Parathyroid adenoma (tissue), 2 donors: ENCODE measurements around the gene RNPEPL1.
A peak's percentile ranks its signal among the peaks of the same experiment; 100 is the strongest.
"Not testable (repeated sequence)": the region's sequence is repeated elsewhere in the genome, so short reads cannot be mapped to it uniquely, and the experiment has no call there.

Source experiments
- H2AFZ ChIP-seq: fragments of 300-600 bp; sonication (generic); one replicate; pipeline ENCODE4 v1.7.0; 2017; ENCODE audit warnings: antibody characterized with exemption, mild to moderate bottlenecking
- H3K27ac ChIP-seq: fragments of 300-600 bp; sonication (generic); one replicate; pipeline ENCODE4 v1.7.0; 2017
- H3K27me3 ChIP-seq: fragments of 300-600 bp; sonication (generic); one replicate; pipeline ENCODE4 v1.7.0; 2017; ENCODE audit warnings: low read length; ENCODE audit not compliant: control insufficient read depth, insufficient read depth
- H3K36me3 ChIP-seq: fragments of 300-600 bp; sonication (generic); one replicate; pipeline ENCODE4 v1.7.0; 2017; ENCODE audit warnings: low read length; ENCODE audit not compliant: control insufficient read depth, insufficient read depth
- H3K4me1 ChIP-seq: fragments of 300-600 bp; sonication (generic); one replicate; pipeline ENCODE4 v1.7.0; 2017; ENCODE audit warnings: control low read depth
- H3K4me2 ChIP-seq: fragments of 300-600 bp; sonication (generic); one replicate; pipeline ENCODE4 v1.7.0; 2017; ENCODE audit warnings: low read length
- H3K4me3 ChIP-seq: fragments of 300-600 bp; sonication (generic); one replicate; pipeline ENCODE4 v1.7.0; 2017; ENCODE audit warnings: low read depth, low read length
- H3K79me2 ChIP-seq: fragments of 300-600 bp; sonication (generic); one replicate; pipeline ENCODE4 v1.7.0; 2017; ENCODE audit warnings: control low read depth
- H3K9ac ChIP-seq: fragments of 300-600 bp; sonication (generic); one replicate; pipeline ENCODE4 v1.7.0; 2017; ENCODE audit warnings: mild to moderate bottlenecking
- H3K9me3 ChIP-seq: fragments of 300-600 bp; sonication (generic); one replicate; pipeline ENCODE4 v1.7.0; 2017; ENCODE audit warnings: low read length; ENCODE audit not compliant: control insufficient read depth
- CTCF ChIP-seq: fragments of 300-600 bp; sonication (generic); IDR thresholded peaks from one replicate; pipeline ENCODE4 v1.7.0; 2017; ENCODE audit warnings: antibody characterized with exemption, mild to moderate bottlenecking
- donor health status: primary hyperparathyroidism.

RNPEPL1 gene

GRCh38 chr2:240560480-240561324 lies 7.6 kb upstream of the RNPEPL1 start:
- H3K4me2 ChIP-seq: peak overlapping the region; percentile 80
- peaks cover 26% of the 10 kb centered on the region for H3K79me2 ChIP-seq
- H3K4me3 ChIP-seq: peak overlapping the region; percentile 80
- no peaks in the 10 kb centered on the region for H3K36me3 ChIP-seq
- TF ChIP-seq CTCF: peak; percentile 37
- H3K27ac ChIP-seq: peak overlapping the region; percentile 89
- no peaks in the 10 kb centered on the region for H3K9me3 ChIP-seq
- H3K27me3 ChIP-seq: no peaks in the 10 kb centered on the region
- H3K4me1 ChIP-seq: peaks cover 21% of the 10 kb centered on the region
- H2AFZ ChIP-seq: peak overlapping the region; percentile 97
- H3K9ac ChIP-seq: peak overlapping the region; percentile 93

- H3K4me1 ChIP-seq: peaks cover 27% of the 10 kb centered on the region
- no peaks in the 10 kb centered on the region for H3K27me3 ChIP-seq
- H3K4me2 ChIP-seq: peak overlapping the region; percentile 80
- H3K9ac ChIP-seq: no peak overlapping the region
- peak overlapping the region; percentile 49 for H3K4me3 ChIP-seq
- H2AFZ ChIP-seq: peak overlapping the region; percentile 97
- no peak for TF ChIP-seq CTCF
- peak overlapping the region; percentile 89 for H3K27ac ChIP-seq
- no peaks in the 10 kb centered on the region for H3K36me3 ChIP-seq
- peaks cover 21% of the 10 kb centered on the region for H3K79me2 ChIP-seq
- H3K9me3 ChIP-seq: no peaks in the 10 kb centered on the region
Observed at GRCh38 chr2:240561325-240561971, 6.8 kb upstream of the RNPEPL1 start.

GRCh38 chr2:240563231-240563630 lies 5.1 kb upstream of the RNPEPL1 start:
- H3K27ac ChIP-seq, H3K36me3 ChIP-seq, H3K9ac ChIP-seq, H2AFZ ChIP-seq, H3K79me2 ChIP-seq, H3K4me2 ChIP-seq, H3K27me3 ChIP-seq, H3K9me3 ChIP-seq, H3K4me3 ChIP-seq: not testable (repeated sequence)
- peaks cover 33% of the 10 kb centered on the region for H3K4me1 ChIP-seq

GRCh38 chr2:240563951-240564560 lies 4.2 kb upstream of the RNPEPL1 start:
- Histone ChIP-seq H3K27ac (no peak overlapping the region), H3K4me1 (peaks cover 32% of the 10 kb centered on the region), H3K9me3 (no peaks in the 10 kb centered on the region), H3K36me3 (no peaks in the 10 kb centered on the region), H3K4me2 (no peak overlapping the region), H2AFZ (no peak overlapping the region), H3K9ac (no peak overlapping the region), H3K27me3 (no peaks in the 10 kb centered on the region), H3K79me2 (peaks cover 2% of the 10 kb centered on the region), H3K4me3 (no peak overlapping the region)
- no peak for TF ChIP-seq CTCF
